Mesendoderm (in vitro differentiated cells): ENCODE data around the gene GFM1. TPM values are rescaled to one million over a fixed set of nuclear protein-coding genes. Genes with fewer than 3 reads are reported as not detected.

Source experiments
- small RNA-seq: library from polyadenylated mRNA; stranded (forward); fragments of <200 nt; extraction: miRNeasy Mini kit (QIAGEN cat#:217004); gene quantifications from one replicate; pipeline ENCODE3, GENCODE V24; 2013; ENCODE audit not compliant: insufficient read depth

The GFM1 gene

Small RNA genes within 50 kb of the gene (small RNA-seq; reads per million reads assigned to genes)
- not detected for gene AC025033.1
- gene AC080013.6: not detected
